PC-3 (cell line): ENCODE data around the gene KRTAP4-2. TPM values are rescaled to one million over a fixed set of nuclear protein-coding genes. Genes with fewer than 3 reads are reported as not detected.

ENCODE experiments used
- ATAC-seq: fragments of 200-7000 bp; cut with Tn5 transposase; 2 replicates; pipeline ENCODE4 v1.9.1; 2020; ENCODE audit warnings: mild to moderate bottlenecking, moderate library complexity
- BruUV-seq: library from RNA; stranded (reverse); fragments of 400-500 nt; replicated peaks from 2 replicates; lab custom pipeline; 2021; lab: Mats Ljungman, UMichigan
- CTCF ChIA-PET: fragments of 300-600 bp; sonication (Branson Sonifier 250); formaldehyde crosslinking; loops from one replicate; lab custom pipeline; 2022; ENCODE audit warnings: antibody characterized with exemption; lab: Charles Lee
- POLR2A ChIA-PET: fragments of 300-600 bp; sonication (Branson Sonifier 250); formaldehyde crosslinking; loops from one replicate; lab custom pipeline; 2022; ENCODE audit warnings: antibody characterized with exemption; ENCODE audit not compliant: unreplicated experiment; lab: Charles Lee
- DNase-seq: peaks from one replicate; pipeline ENCODE4 v3.0.0-alpha.2; 2015
- H2AFZ ChIP-seq: fragments of 300-600 bp; sonication (generic); 2 replicates; pipeline ENCODE4 v1.6.0; 2016; ENCODE audit warnings: antibody characterized with exemption, low read length
- H3F3A ChIP-seq: fragments of 300-600 bp; sonication (generic); one replicate; pipeline ENCODE4 v1.6.0; 2017; ENCODE audit warnings: antibody characterized with exemption, low read length, control low read depth, mild to moderate bottlenecking; ENCODE audit not compliant: unreplicated experiment
- H3K27ac ChIP-seq: fragments of 300-600 bp; sonication (generic); 2 replicates; pipeline ENCODE4 v1.5.1; 2016; ENCODE audit warnings: mild to moderate bottlenecking, low read length
- H3K27me3 ChIP-seq: fragments of 300-600 bp; sonication (generic); 2 replicates; pipeline ENCODE4 v1.6.1; 2016; ENCODE audit warnings: low read length, mixed read lengths
- H3K36me3 ChIP-seq: fragments of 300-600 bp; sonication (generic); 2 replicates; pipeline ENCODE4 v1.6.1; 2016; ENCODE audit warnings: low read depth, mixed run types, low read length, mixed read lengths
- H3K4me1 ChIP-seq: fragments of 300-600 bp; sonication (generic); 2 replicates; pipeline ENCODE4 v1.5.1; 2016; ENCODE audit warnings: low read length; ENCODE audit not compliant: insufficient read depth
- H3K4me2 ChIP-seq: fragments of 300-600 bp; sonication (generic); 2 replicates; pipeline ENCODE4 v1.6.0; 2016; ENCODE audit warnings: low read length
- H3K4me3 ChIP-seq: fragments of 300-600 bp; sonication (generic); 2 replicates; pipeline ENCODE4 v1.5.1; 2016; ENCODE audit warnings: mild to moderate bottlenecking, low read length, mixed read lengths
- H3K79me2 ChIP-seq: fragments of 300-600 bp; sonication (generic); 2 replicates; pipeline ENCODE4 v1.6.1; 2017; ENCODE audit warnings: low read length, mixed read lengths
- H3K9ac ChIP-seq: fragments of 300-600 bp; sonication (generic); 2 replicates; pipeline ENCODE4 v1.6.0; 2016; ENCODE audit warnings: mild to moderate bottlenecking, low read length
- H3K9me2 ChIP-seq: fragments of 300-600 bp; sonication (generic); replicated peaks from 2 replicates; pipeline ENCODE4 v1.6.1; 2016; ENCODE audit warnings: mixed run types, low read length, mixed read lengths
- H3K9me3 ChIP-seq: fragments of 300-600 bp; sonication (generic); 2 replicates; pipeline ENCODE4 v1.6.1; 2016; ENCODE audit warnings: low read length, mixed read lengths
- H4K20me1 ChIP-seq: fragments of 300-600 bp; sonication (generic); 2 replicates; pipeline ENCODE4 v1.6.1; 2016; ENCODE audit warnings: low read length, mixed read lengths
- EZH2 ChIP-seq: fragments of 300-600 bp; sonication (generic); IDR thresholded peaks from one replicate; pipeline ENCODE4 v1.6.1; 2017; ENCODE audit warnings: antibody characterized with exemption, mild to moderate bottlenecking, low read length; ENCODE audit not compliant: unreplicated experiment
- EZH2phosphoT487 ChIP-seq: fragments of 300-600 bp; sonication (generic); IDR thresholded peaks from 2 replicates; pipeline ENCODE4 v1.6.1; 2018; ENCODE audit warnings: mild to moderate bottlenecking, antibody characterized with exemption, low read length, borderline replicate concordance
- intact Hi-C: fragments of 100-400 bp; cut with micrococcal nuclease; formaldehyde crosslinking; loops from 2 replicates; pipeline ENCODE4 v1.9.0; 2023
- total RNA-seq: library from RNA; depleted of rRNA; stranded (reverse); fragments of >200 nt; gene quantifications from 2 replicates; pipeline ENCODE4 v1.2.3, GENCODE V29; 2014
- TF ChIP-seq, protein P1 (sequence below): fragments of 300-600 bp; sonication (generic); conservative IDR thresholded peaks from 2 replicates; pipeline ENCODE4 v1.5.1; 2017; ENCODE audit warnings: antibody characterized with exemption, low read depth, mild to moderate bottlenecking, low read length

Gene KRTAP4-2
- total RNA-seq, 1 experiment from 2014 or later = not detected

DNA sequence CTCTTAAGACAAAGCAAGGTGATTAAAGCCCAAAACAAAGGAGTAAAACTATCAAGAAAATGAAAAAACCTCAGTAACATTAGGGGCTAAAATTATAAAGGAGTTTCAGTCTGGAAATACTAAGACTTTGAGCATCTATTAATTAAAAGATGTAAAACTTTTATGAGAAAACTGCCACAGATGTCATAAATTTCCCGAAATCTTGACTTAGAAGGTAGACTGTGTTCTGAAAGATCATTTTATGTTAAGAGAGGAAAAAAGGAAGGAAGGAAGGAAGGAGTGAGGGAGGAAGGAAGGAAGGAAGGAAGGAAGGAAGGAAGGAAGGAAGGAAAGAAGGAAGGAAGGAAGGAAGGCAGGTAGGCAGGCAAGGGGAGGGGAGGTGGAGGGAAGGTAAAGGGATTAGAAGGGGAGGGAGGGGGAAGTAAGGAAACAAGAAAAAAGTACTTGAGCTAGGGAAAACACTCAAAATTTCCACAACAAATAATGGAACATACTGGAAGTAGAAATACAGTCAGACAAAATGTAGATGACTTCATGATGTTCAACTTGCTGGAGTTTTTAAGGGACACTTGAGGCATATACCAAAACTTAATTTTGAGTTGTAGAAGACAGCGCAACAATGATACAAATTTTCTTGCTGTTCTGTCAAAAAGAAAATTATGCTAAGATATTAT lies 30.4 kb downstream of the KRTAP4-2 start:
- ATAC-seq (no peak), DNase-seq (no peak)
- no peaks in the 10 kb centered on the region for H3K79me2 ChIP-seq
- no peaks in the 10 kb centered on the region; the same call in 1 of the 2 replicates for H3K4me1 ChIP-seq
- no TSS peak for BruUV-seq
- ChIA-PET POLR2A (no interaction called here), CTCF (no interaction called here)
- peaks cover 3% of the 10 kb centered on the region; the same call in 1 of the 2 replicates for H3K36me3 ChIP-seq
- no peak overlapping the region for H2AFZ ChIP-seq
- intact Hi-C loops = no loop called here
- no peaks in the 10 kb centered on the region for H4K20me1 ChIP-seq
- no peaks in the 10 kb centered on the region for H3K9me2 ChIP-seq
- H3K27me3 ChIP-seq = no peaks in the 10 kb centered on the region
- no peak overlapping the region for H3K4me2 ChIP-seq
- TF ChIP-seq EZH2phosphoT487 (no peak), EZH2 (no peak)
- TF ChIP-seq, protein P1, sequence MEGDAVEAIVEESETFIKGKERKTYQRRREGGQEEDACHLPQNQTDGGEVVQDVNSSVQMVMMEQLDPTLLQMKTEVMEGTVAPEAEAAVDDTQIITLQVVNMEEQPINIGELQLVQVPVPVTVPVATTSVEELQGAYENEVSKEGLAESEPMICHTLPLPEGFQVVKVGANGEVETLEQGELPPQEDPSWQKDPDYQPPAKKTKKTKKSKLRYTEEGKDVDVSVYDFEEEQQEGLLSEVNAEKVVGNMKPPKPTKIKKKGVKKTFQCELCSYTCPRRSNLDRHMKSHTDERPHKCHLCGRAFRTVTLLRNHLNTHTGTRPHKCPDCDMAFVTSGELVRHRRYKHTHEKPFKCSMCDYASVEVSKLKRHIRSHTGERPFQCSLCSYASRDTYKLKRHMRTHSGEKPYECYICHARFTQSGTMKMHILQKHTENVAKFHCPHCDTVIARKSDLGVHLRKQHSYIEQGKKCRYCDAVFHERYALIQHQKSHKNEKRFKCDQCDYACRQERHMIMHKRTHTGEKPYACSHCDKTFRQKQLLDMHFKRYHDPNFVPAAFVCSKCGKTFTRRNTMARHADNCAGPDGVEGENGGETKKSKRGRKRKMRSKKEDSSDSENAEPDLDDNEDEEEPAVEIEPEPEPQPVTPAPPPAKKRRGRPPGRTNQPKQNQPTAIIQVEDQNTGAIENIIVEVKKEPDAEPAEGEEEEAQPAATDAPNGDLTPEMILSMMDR = no peak
- H3K27ac ChIP-seq = no peak overlapping the region
- H3K9me3 ChIP-seq = peaks cover 6% of the 10 kb centered on the region; the same call in 1 of the 2 replicates
- no peak overlapping the region for H3K4me3 ChIP-seq
- no peak overlapping the region for H3K9ac ChIP-seq
- no peaks in the 10 kb centered on the region for H3F3A ChIP-seq

DNA sequence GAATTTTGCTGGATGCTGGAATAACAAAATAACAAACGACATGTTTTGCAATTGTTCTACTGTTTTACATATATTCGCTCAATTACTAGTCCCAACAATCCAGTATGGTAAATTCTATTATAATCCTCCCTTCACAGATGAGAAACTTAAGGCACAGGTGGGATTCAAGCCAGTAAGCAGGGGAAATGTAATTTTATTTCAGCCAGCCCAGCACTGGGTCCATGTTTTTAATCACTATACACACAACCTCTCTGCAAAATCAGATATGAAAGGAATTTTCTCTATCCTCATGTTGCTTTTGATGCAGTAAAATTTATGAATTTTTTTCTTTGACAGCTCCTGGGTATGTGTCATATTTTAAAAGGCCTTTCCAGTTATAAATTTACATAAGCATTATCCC lies 32.8 kb downstream of the KRTAP4-2 start:
- ChIA-PET POLR2A (no interaction called here), CTCF (no interaction called here)
- Histone ChIP-seq H3K79me2 (no peaks in the 10 kb centered on the region), H3K27me3 (no peaks in the 10 kb centered on the region), H3K9me3 (peaks cover 6% of the 10 kb centered on the region; the same call in 1 of the 2 replicates), H3K9ac (no peak overlapping the region), H3K9me2 (no peaks in the 10 kb centered on the region), H3K4me1 (peaks cover 12% of the 10 kb centered on the region; the same call in 1 of the 2 replicates), H3F3A (no peaks in the 10 kb centered on the region), H2AFZ (no peak overlapping the region), H3K4me2 (no peak overlapping the region), H3K4me3 (no peak overlapping the region), H3K27ac (no peak overlapping the region), H4K20me1 (no peaks in the 10 kb centered on the region), H3K36me3 (peaks cover 3% of the 10 kb centered on the region; the same call in 1 of the 2 replicates)
- ATAC-seq (no peak), DNase-seq (no peak)
- no peak for TF ChIP-seq EZH2phosphoT487
- TF ChIP-seq, protein P1 = no peak
- TF ChIP-seq EZH2 = no peak
- no TSS peak for BruUV-seq
- intact Hi-C loops = no loop called here

DNA sequence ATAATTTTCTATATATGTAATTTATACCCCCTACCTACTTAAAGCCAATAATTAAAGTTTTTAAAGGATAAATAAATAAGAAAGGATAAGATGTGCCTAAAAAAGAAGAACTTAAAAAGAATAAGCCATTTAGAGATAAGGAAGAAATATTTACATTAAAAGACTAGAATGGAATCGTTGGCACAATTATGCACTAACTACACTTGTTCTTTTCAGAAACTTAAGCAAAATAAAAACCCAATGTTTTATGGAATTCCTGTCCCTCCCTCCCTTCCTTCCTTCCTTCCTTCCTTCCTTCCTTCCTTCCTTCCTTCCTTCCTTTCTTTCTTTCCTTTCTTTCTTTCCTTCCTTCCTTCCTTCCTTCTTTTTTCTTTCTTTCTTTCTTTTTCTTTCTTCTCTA lies 33.2 kb downstream of the KRTAP4-2 start:
- no peak overlapping the region for H2AFZ ChIP-seq
- H3K9me2 ChIP-seq = no peaks in the 10 kb centered on the region
- no peaks in the 10 kb centered on the region for H3F3A ChIP-seq
- H3K27me3 ChIP-seq = no peaks in the 10 kb centered on the region
- H3K4me2 ChIP-seq = no peak overlapping the region
- H3K27ac ChIP-seq = no peak overlapping the region
- H3K79me2 ChIP-seq = no peaks in the 10 kb centered on the region
- DNase-seq (no peak), ATAC-seq (no peak)
- peaks cover 6% of the 10 kb centered on the region; the same call in 1 of the 2 replicates for H3K9me3 ChIP-seq
- H3K4me3 ChIP-seq = no peak overlapping the region
- H3K9ac ChIP-seq = no peak overlapping the region
- H3K4me1 ChIP-seq = peaks cover 14% of the 10 kb centered on the region; the same call in 1 of the 2 replicates
- peaks cover 3% of the 10 kb centered on the region; the same call in 1 of the 2 replicates for H3K36me3 ChIP-seq
- intact Hi-C loops = no loop called here
- no peaks in the 10 kb centered on the region for H4K20me1 ChIP-seq
- ChIA-PET POLR2A (no interaction called here), CTCF (no interaction called here)
- no TSS peak for BruUV-seq
- TF ChIP-seq EZH2 (no peak), EZH2phosphoT487 (no peak)
- TF ChIP-seq, protein P1 = no peak
